COR-L47 (cell line): ENCODE measurements around the gene NDEL1.

Source experiments
- DNase-seq: peaks from one replicate; lab custom pipeline; 2025; lab: John Stamatoyannopoulos, UW

Gene NDEL1

GRCh38 chr17:8417806-8418205 lies 17.9 kb upstream of the NDEL1 start:
- DNase-seq, result no peak

- no peak for DNase-seq
These were observed 17.2 kb upstream of the NDEL1 start for GRCh38 chr17:8418471-8418870.

GRCh38 chr17:8419305-8419704 lies 16.4 kb upstream of the NDEL1 start:
- DNase-seq, result no peak

- no peak for DNase-seq
These were observed 15.4 kb upstream of the NDEL1 start for GRCh38 chr17:8420041-8420934.

- no peak for DNase-seq
These were observed 14.1 kb upstream of the NDEL1 start for GRCh38 chr17:8421571-8421970.

- DNase-seq, result no peak
These were observed 9.5 kb upstream of the NDEL1 start for GRCh38 chr17:8426094-8426720.

GRCh38 chr17:8426802-8427201 lies 8.9 kb upstream of the NDEL1 start:
- no peak for DNase-seq

GRCh38 chr17:8430966-8431365 lies 4.7 kb upstream of the NDEL1 start:
- DNase-seq, result no peak

- DNase-seq, result no peak
These were observed 622 bp downstream of the NDEL1 start for GRCh38 chr17:8436169-8436843.

- DNase-seq, result no peak
These were observed 1.1 kb downstream of the NDEL1 start for GRCh38 chr17:8436844-8437171.

- DNase-seq, result no peak
These were observed 2.8 kb downstream of the NDEL1 start for GRCh38 chr17:8438441-8438840.

- DNase-seq, result no peak
These were observed 4.0 kb downstream of the NDEL1 start for GRCh38 chr17:8439681-8440080.

GRCh38 chr17:8441690-8442089 lies 6.0 kb downstream of the NDEL1 start:
- DNase-seq, result no peak

GRCh38 chr17:8442310-8442709 lies 6.6 kb downstream of the NDEL1 start:
- DNase-seq, result no peak

- no peak for DNase-seq
These were observed 8.1 kb downstream of the NDEL1 start for GRCh38 chr17:8443756-8444155.

- DNase-seq, result no peak
These were observed 8.8 kb downstream of the NDEL1 start for GRCh38 chr17:8444494-8444893.

GRCh38 chr17:8445536-8445935 lies 9.9 kb downstream of the NDEL1 start:
- DNase-seq, result no peak

GRCh38 chr17:8447799-8448198 lies 12.1 kb downstream of the NDEL1 start:
- no peak for DNase-seq

GRCh38 chr17:8448310-8448709 lies 12.6 kb downstream of the NDEL1 start:
- no peak for DNase-seq

- DNase-seq, result no peak
These were observed 16.4 kb downstream of the NDEL1 start for GRCh38 chr17:8451933-8452614.

- no peak for DNase-seq
These were observed 17.6 kb downstream of the NDEL1 start for GRCh38 chr17:8453326-8453725.

- no peak for DNase-seq
These were observed 20.1 kb downstream of the NDEL1 start for GRCh38 chr17:8455665-8456209.
